GM23248 (cell line): ENCODE results near the gene SH3BP1.

Experiments
- EZH2 ChIP-seq: fragments of 200-600 bp; sonication (generic); IDR thresholded peaks from 2 replicates; pipeline ENCODE4 v1.6.1; 2018; ENCODE audit warnings: antibody characterized with exemption, mild to moderate bottlenecking; ENCODE audit not compliant: insufficient read depth, poor library complexity, severe bottlenecking
- EZH2phosphoT487 ChIP-seq: fragments of 200-600 bp; sonication (generic); IDR thresholded peaks from 2 replicates; pipeline ENCODE4 v1.6.1; 2018; ENCODE audit warnings: antibody characterized with exemption, moderate library complexity, mild to moderate bottlenecking, low read depth; ENCODE audit not compliant: insufficient read depth

DNA sequence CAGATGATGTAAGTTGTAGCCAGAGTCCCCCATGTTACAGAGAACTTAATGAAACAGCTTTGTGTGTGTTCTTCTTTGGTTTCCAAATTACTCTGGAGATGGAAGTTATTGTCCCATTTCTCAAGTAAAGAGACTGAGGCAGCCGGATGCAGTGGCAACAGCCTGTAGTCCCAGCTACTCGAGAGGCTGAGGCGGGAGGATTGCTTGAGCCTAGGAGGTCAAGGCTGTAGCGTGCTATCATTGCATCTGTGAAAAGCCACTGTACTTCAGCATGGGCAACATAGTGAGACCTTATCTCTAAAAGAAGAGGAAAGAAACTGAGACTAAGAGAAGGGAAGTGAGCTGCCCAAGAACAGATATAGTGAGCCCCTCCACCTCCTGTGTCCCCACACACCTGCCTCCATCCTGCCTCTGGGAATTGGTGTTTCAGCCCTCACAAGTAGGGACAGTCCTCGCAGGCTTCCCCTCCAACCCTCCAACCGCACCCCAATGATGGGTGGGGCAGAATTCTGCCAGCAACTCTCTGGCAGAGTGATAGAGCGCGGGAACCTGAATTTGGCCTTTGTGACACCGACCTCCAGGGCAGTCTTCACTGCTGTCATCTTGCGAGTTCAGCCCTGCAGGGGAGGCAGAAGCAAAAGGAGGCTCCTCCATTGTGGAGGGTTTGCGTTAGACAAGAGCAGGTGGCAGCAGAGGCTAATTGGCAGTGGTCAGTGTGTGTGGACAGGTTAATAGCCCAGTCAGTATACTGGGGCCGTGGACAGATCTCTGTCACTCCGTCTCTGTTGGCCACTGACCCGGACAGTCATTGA is 20.6 kb downstream of the SH3BP1 start:
- no peak for TF ChIP-seq EZH2
- TF ChIP-seq EZH2phosphoT487 = no peak
